Stimulated activated CD4-positive, alpha-beta T cell treated with anti-CD3 and anti-CD28 coated beads, Interleukin-4, amount 100 ng/mL, for 1 hour (primary cell): Measurements from ENCODE around the gene LAD1.

Experiments
- DNase-seq: peaks from one replicate; pipeline ENCODE4 v3.0.0-alpha.2; 2020

LAD1 gene

GRCh38 chr1:201389051-201389450, 10.1 kb downstream of the LAD1 start:
- DNase-seq, result no peak

- no peak for DNase-seq
Measured at GRCh38 chr1:201386208-201386607, 12.9 kb downstream of the LAD1 start.

DNA sequence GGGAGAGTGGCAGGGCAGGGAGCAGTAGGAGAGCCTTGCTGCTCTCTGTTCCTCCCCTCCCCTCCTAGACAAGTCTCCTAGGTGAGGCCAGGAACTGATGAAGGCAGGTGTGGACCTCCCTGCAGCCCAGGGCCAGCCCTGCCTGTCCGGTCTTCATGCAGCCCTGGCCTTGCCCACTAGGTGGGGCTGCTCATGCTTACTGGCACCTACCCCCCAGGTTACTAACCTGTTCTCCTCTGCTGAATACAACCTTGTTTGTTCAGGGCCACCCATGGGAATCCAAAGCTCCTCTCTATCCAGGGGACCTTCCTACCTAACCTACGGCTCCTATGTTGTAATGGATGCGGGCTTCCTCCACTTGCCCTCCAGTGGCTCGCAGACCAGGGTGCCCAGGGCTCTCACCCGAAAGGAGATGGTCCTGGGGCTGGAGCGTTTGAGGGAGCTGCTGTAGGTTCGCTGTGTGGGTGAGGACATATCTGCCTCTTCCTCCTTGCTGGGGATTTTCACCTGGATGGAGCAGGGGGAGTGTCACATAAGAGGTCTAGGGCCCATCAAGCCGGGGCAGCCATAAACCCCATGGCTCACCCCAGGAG, 13.7 kb downstream of the LAD1 start:
- DNase-seq, result peak; percentile 43

GRCh38 chr1:201384406-201384782, 14.7 kb downstream of the LAD1 start:
- no peak for DNase-seq

DNA sequence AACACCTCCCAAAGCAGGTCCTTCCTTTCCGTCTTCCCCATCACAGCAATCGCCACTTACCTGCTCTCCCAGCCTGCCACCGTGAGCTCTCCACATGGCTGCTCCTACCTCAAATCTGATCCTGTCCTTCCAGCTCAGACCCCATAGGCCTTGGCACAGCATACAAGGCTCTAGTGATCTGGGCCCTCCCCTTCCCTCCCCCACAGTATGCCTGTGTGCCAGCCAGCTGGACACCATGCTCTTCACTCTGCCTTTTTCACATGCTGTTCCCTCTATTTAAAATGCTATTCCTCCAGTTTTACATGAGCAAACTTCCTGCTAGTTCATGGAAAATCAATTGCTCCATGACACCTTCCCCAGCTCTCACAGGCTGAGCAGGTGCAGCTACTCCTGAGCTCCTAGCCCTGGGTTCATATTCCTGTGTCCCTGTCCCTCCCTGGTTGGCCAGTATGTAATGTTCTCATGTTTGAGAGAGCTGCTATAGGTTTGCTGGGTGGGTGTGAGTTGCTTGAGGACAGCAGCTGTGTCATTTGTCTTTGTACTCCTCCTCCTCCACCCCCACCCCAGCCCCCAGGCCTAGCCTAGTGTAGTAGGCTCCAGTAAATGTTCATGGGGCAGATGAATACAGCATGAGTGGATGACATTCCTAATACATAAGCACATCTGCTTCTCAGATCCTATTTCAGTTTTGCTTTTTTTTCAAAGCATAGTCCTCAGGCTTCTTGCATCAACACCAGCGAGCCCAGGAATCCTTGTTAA, 15.3 kb downstream of the LAD1 start:
- no peak for DNase-seq

- DNase-seq, result no peak
Measured at GRCh38 chr1:201381130-201381529, 18.0 kb downstream of the LAD1 start.

- no peak for DNase-seq
Measured at GRCh38 chr1:201379733-201380242, 19.3 kb downstream of the LAD1 start.

- no peak for DNase-seq
Measured at GRCh38 chr1:201378804-201379203, 20.3 kb downstream of the LAD1 start.

DNA sequence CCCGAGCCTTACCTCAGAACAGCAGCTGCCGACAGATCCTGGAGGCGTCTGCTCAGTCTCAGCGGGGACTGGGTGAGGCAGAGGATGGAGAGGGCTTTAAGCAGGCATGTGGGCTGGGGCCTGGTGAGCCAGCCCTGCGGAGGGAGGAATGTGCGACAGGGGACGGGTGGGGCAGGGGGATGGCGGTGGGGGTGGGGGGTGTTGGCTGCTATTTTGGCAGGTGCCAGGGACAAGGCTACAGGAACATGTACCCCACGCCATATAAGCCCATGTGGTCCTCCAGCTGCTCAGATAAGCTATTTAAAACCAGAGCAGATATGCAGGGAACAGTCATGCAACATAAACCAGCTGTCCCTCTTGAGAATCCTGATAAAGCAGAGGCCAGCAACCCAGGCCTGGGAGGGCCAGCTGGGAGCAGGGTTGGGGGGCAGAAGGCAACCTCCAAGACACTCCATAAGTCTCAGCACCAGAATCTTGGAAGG, 21.5 kb downstream of the LAD1 start, which contains the start of gene TNNT2:
TSS of gene TNNT2 (minus strand) at position 70 of the 482 bp plus-strand sequence. CDS start 4,426 bp downstream, outside the sequence.
- no peak for DNase-seq

DNA sequence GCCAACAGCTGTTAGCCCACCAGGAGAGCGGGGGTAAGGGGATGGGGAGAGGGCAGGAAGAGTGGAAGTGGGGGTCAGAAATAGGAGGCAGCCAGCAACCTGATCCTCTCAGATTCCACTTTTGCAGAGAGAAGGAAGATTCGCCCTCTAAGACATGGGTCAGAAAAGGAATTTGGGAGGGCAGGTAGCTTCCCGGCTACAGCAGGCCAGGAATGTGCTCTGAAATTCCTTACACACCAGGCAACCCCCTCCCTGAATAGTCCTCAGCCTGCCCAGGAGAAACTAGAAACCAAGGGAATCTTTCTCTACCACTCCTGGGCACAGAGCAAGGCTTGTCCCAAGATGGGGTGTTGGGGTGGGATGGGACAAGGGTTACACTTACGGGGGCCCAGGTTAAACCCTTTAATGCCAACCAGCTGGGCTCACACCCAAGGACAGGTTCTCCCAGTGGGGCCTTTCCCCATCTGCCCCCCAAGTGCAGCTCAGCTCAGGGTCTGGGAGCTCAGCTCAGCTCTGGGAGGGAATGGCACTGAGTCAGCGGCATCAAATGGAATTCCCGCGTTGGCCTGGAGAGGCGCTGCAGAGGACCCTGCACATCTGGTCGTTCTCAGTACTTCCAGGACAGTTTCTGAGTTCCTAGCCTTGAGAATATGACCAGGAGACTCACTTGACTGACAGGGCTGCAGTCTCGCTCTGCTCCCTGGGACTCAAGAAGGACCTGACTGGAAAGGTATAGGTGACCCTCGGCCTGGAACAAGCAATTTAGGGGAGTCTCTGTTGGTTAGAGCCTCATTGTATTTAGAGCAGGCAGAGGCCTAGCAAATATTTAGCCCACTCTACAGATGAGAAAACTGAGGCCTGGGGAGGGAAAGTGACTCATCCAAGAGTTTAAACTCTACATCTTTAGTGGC, 22.4 kb downstream of the LAD1 start:
- no peak for DNase-seq

- DNase-seq, result no peak
Measured at GRCh38 chr1:201376107-201376463, 23.0 kb downstream of the LAD1 start.

- no peak for DNase-seq
Measured at GRCh38 chr1:201375169-201375568, 24.0 kb downstream of the LAD1 start.

DNA sequence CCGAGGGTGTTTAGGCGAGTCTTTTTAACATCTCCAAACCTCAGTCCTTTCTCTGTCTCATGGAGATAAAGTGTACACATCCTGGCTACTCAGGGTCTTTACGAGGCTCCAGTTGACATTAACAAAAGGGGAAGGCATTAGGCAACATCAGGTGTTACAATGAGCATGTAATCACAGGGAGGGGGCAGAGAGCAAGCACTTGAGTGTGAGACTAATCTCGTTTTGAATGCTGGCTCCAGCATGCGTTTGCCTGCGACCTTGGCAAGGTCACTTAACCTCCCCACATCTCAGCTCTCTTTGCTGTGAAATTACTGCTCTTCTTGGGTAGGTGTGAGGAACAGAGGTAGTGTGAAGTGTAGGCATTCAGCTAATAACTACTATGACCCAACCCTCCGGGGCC, 24.8 kb downstream of the LAD1 start:
- no peak for DNase-seq

DNA sequence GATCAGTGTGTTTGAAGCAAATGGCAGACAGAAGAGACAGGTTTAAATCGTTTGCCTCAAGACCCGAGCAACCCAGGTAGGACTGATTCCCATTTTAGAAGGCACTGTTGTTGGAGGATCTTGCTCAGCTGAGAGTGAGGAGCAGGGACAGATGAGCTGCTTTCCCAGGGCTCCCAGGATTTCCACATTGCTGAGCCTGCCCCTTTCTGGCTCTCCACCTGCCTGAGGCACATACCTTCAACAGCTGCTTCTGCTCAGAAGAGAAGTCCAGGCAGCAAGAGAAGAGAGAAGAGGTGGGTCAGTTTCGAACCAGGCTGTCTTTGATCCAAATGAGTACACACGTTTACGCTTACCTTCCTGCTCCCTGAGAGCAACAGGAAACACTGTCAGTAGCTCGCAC, 27.3 kb downstream of the LAD1 start:
- DNase-seq, result no peak

DNA sequence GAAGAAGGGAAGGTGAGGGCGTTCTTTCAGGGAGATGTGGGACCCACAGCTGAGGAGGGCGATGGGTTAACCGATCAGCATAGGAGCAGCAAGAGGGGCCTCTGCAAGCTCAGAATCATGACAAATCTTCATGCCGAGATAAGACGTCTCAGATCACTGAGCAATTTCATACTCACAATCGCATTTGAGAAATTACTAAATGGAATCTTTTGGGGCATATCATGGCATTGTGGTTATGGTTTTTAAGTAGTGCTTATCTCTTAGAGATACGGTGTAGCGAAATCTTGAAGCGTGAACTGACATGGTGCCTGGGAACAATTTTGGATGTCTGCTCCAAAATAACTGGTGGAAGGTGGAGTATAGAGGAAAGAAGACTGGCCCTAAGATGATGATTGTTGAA, 27.8 kb downstream of the LAD1 start:
- no peak for DNase-seq

GRCh38 chr1:201370500-201370899, 28.6 kb downstream of the LAD1 start:
- no peak for DNase-seq

- no peak for DNase-seq
Measured at GRCh38 chr1:201369209-201369608, 29.9 kb downstream of the LAD1 start.

- no peak for DNase-seq
Measured at GRCh38 chr1:201366696-201367095, 32.4 kb downstream of the LAD1 start.

DNA sequence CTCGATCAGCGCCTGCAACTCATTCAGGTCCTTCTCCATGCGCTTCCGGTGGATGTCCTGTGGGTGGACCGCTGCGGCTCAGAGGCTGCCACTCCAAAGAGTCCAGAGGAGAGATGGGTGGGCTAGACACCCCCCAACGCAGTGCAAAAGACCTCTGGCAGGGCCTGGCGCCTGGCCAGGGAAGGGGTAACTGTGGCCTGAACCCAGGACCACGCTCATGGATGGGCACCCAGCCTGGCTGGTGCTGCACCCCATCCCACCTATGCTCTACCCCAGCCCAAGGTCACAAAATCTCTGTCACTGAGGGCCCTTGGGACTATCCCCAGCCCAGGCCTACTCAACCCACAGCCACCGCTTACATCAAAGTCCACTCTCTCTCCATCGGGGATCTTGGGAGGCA, 33.9 kb downstream of the LAD1 start:
- DNase-seq, result no peak

GRCh38 chr1:201364808-201365105, 34.4 kb downstream of the LAD1 start:
- no peak for DNase-seq

DNA sequence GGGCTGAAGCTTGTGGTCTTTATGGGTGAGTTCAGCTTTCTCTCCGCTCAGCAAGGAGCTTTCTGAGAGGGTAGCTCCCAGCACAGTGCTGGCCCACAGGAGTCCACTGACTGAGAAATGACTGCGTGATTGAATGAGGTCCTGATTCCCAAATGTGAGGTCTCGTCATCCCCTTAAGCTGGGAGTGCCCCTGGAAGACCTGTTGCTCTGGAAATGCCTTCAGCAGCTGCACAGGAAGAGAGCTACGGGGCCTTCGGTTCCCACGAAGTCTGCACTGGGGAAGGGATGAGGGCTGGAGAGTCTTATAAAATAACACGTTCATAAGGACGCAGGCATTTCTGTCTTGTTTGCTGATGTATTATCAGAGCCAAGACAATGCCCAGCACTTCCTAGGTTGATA, 35.7 kb downstream of the LAD1 start:
- DNase-seq, result no peak

DNA sequence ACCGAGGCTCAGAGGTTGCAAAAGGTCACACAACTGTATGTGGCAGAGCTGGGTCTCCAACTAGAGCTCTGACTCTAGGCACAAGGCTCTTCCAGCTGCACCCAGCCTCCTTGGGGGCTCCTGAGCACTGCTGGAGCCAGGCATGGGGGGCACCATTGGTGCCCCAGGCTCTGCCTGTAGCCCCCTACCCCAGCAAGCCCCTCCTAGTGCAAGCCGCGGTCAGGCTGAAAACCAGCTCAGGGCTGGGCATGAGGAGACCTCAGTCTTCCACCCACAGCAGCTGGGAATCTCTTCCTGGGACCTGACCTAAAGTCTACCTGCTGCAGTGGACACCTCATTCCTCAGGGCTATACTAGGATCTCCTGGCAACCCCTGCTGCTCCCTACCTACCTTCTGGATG, 36.2 kb downstream of the LAD1 start:
- no peak for DNase-seq

GRCh38 chr1:201361652-201362504, 37.2 kb downstream of the LAD1 start:
- no peak for DNase-seq
